22Rv1 (cell line): ENCODE data around the gene NPFFR2.

ENCODE experiments used
- CTCF ChIP-seq: fragments of 450-650 bp; IDR thresholded peaks from 2 replicates; pipeline ENCODE4 v1.5.1; 2017; ENCODE audit warnings: mild to moderate bottlenecking
- ZFX ChIP-seq: fragments of 450-650 bp; IDR thresholded peaks from 2 replicates; pipeline ENCODE4 v1.6.1; 2017; ENCODE audit warnings: antibody characterized with exemption, borderline replicate concordance

DNA sequence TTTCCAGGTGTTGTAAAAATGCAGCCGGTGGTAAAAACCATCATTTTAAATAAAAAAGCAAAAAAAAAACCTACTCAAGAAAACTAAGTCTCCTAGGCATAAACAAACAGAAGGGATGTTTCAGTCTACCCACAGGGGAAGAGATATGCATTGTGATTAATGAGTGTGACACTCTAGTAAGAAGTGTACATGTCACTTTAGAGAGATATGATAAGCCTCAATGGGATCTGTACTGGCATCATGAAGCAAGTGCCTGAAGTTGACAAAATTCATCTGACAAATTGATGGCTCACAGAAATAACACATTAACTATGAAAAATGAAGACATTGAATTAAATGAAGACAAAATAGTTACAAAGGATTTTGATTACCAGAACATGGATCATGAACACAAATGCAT is 162.7 kb downstream of the NPFFR2 start:
- TF ChIP-seq CTCF (no peak), ZFX (no peak)
